CD4-positive, alpha-beta T cell (primary cell): ENCODE results near the gene TULP4. TPM values are rescaled to one million over a fixed set of nuclear protein-coding genes. Genes with fewer than 3 reads are reported as not detected.

Source experiments
- ATAC-seq: fragments of 200-7000 bp; cut with Tn5 transposase; one replicate; pipeline ENCODE4 v1.10.0; 2022; ENCODE audit warnings: mild to moderate bottlenecking; ENCODE audit not compliant: poor library complexity
- CTCF ChIA-PET: fragments of 350-600 bp; sonication (Branson Sonifier 250); formaldehyde crosslinking; loops from one replicate; lab custom pipeline; 2021; ENCODE audit warnings: antibody characterized with exemption, inconsistent platforms; lab: Charles Lee
- POLR2A ChIA-PET: fragments of 350-600 bp; sonication (Branson Sonifier 250); formaldehyde crosslinking; loops from one replicate; lab custom pipeline; 2021; ENCODE audit warnings: antibody characterized with exemption, inconsistent platforms; lab: Charles Lee
- DNase-seq, 14 experiments: peaks; one replicate each; pipeline ENCODE4 v3.0.0-alpha.2; 2013 to 2020; ENCODE audit warnings: mixed read lengths in 2 of 14
- H3K27ac ChIP-seq, 2 donors: one replicate each; pipeline versions ENCODE4 v1.5.1 to v1.7.0; 2013; ENCODE audit warnings: low read length in 2 of 2, low read depth in 1 of 2, mild to moderate bottlenecking in 1 of 2
- H3K27me3 ChIP-seq, 2 experiments: 1 replicate in 1 of 2; 2 replicates in 1 of 2; pipeline versions ENCODE4 v1.6.1 to v1.7.0; 2013; ENCODE audit warnings: low read length in 2 of 2, control low read depth in 1 of 2, mild to moderate bottlenecking in 1 of 2, moderate library complexity in 1 of 2; ENCODE audit not compliant: insufficient read depth in 2 of 2, control insufficient read depth in 1 of 2
- H3K36me3 ChIP-seq: one replicate; pipeline ENCODE4 v1.6.1; 2013; ENCODE audit warnings: low read length, control low read depth; ENCODE audit not compliant: insufficient read depth
- H3K4me1 ChIP-seq: one replicate; pipeline ENCODE4 v1.6.1; 2013; ENCODE audit warnings: low read length, control low read depth; ENCODE audit not compliant: insufficient read depth
- H3K4me3 ChIP-seq: one replicate; pipeline ENCODE4 v1.5.1; 2013; ENCODE audit warnings: mild to moderate bottlenecking, low read length, moderate library complexity
- H3K9me3 ChIP-seq, 2 experiments: 1 replicate in 1 of 2; 2 replicates in 1 of 2; pipeline versions ENCODE4 v1.6.1 to v1.7.0; 2013; ENCODE audit warnings: low read length in 2 of 2, mild to moderate bottlenecking in 2 of 2, control low read depth in 1 of 2, moderate library complexity in 1 of 2; ENCODE audit not compliant: control insufficient read depth in 1 of 2, insufficient read depth in 1 of 2
- H3K27ac Mint-ChIP-seq: one replicate; pipeline ENCODE4 v1.8.0; 2020; ENCODE audit warnings: mixed read lengths
- H3K27me3 Mint-ChIP-seq: one replicate; pipeline ENCODE4 v1.8.0; 2021; ENCODE audit warnings: mixed read lengths
- H3K36me3 Mint-ChIP-seq: one replicate; pipeline ENCODE4 v1.8.0; 2021; ENCODE audit warnings: low read depth, mixed read lengths
- H3K4me1 Mint-ChIP-seq: one replicate; pipeline ENCODE4 v1.8.0; 2021; ENCODE audit warnings: low read depth, mixed read lengths
- H3K4me3 Mint-ChIP-seq: one replicate; pipeline ENCODE4 v1.8.0; 2020; ENCODE audit warnings: mild to moderate bottlenecking, mixed read lengths
- H3K9me3 Mint-ChIP-seq: one replicate; pipeline ENCODE4 v1.8.0; 2020; ENCODE audit warnings: mixed read lengths
- CTCF ChIP-seq: fragments of 200-600 bp; IDR thresholded peaks from one replicate; pipeline ENCODE4 v1.8.0; 2022; ENCODE audit warnings: antibody characterized with exemption, mild to moderate bottlenecking
- intact Hi-C, 2 experiments: fragments of 100-400 bp; cut with DNase I in 1 of 2; cut with micrococcal nuclease in 1 of 2; formaldehyde crosslinking; loops; one replicate each; pipeline versions ENCODE4 v1.15.1 to v1.9.0; 2023 to 2025; cut with DNase I, micrococcal nuclease
- total RNA-seq, 174 experiments: library from RNA in 2 of 174; stranded (reverse) in 2 of 174; gene quantifications; one replicate each; pipeline ENCODE4 v1.2.3 and lab custom pipeline; 2021 to 2026

Gene TULP4
- total RNA-seq, 2 experiments from 2014 or later: 66.1 to 68.2 TPM

GRCh38 chr6:158507174-158507573 is 194.9 kb downstream of the TULP4 start:
- no peaks in the 10 kb centered on the region for H3K27me3 ChIP-seq
- Mint-ChIP-seq H3K27ac (no peak overlapping the region), H3K4me3 (no peak overlapping the region), H3K27me3 (no peaks in the 10 kb centered on the region), H3K36me3 (peaks cover 30% of the 10 kb centered on the region), H3K4me1 (no peaks in the 10 kb centered on the region), H3K9me3 (no peaks in the 10 kb centered on the region)
- ATAC-seq (no peak), DNase-seq (no peak)
- ChIA-PET POLR2A (no interaction called here), CTCF (no interaction called here)
- intact Hi-C loops: no loop called here
- H3K36me3 ChIP-seq: peaks cover 5% of the 10 kb centered on the region
- no peak overlapping the region for H3K4me3 ChIP-seq
- H3K27ac ChIP-seq: no peak overlapping the region
- H3K4me1 ChIP-seq: no peaks in the 10 kb centered on the region
- no peaks in the 10 kb centered on the region for H3K9me3 ChIP-seq
- TF ChIP-seq CTCF: no peak

GRCh38 chr6:158508450-158508849 is 196.2 kb downstream of the TULP4 start:
- H3K27ac Mint-ChIP-seq: no peak overlapping the region
- H3K4me1 ChIP-seq: no peaks in the 10 kb centered on the region
- H3K4me3 Mint-ChIP-seq: no peak overlapping the region
- peaks cover 5% of the 10 kb centered on the region for H3K4me1 Mint-ChIP-seq
- no peak overlapping the region for H3K27ac ChIP-seq
- ChIA-PET CTCF (no interaction called here), POLR2A (no interaction called here)
- DNase-seq (no peak), ATAC-seq (no peak)
- intact Hi-C loops: no loop called here
- no peaks in the 10 kb centered on the region for H3K27me3 Mint-ChIP-seq
- no peaks in the 10 kb centered on the region for H3K9me3 Mint-ChIP-seq
- H3K27me3 ChIP-seq: no peaks in the 10 kb centered on the region
- H3K4me3 ChIP-seq: no peak overlapping the region
- H3K9me3 ChIP-seq: no peaks in the 10 kb centered on the region
- TF ChIP-seq CTCF: no peak
- no peaks in the 10 kb centered on the region for H3K36me3 ChIP-seq
- peaks cover 24% of the 10 kb centered on the region for H3K36me3 Mint-ChIP-seq

GRCh38 chr6:158509465-158509864 is 197.2 kb downstream of the TULP4 start:
- no peaks in the 10 kb centered on the region for H3K9me3 Mint-ChIP-seq
- H3K4me1 Mint-ChIP-seq: peaks cover 11% of the 10 kb centered on the region
- no peak overlapping the region for H3K4me3 Mint-ChIP-seq
- intact Hi-C loops: no loop called here
- DNase-seq: no peak
- no peak for TF ChIP-seq CTCF
- ATAC-seq: no peak
- H3K27me3 ChIP-seq: no peaks in the 10 kb centered on the region
- peaks cover 10% of the 10 kb centered on the region for H3K4me1 ChIP-seq
- H3K27me3 Mint-ChIP-seq: no peaks in the 10 kb centered on the region
- H3K27ac Mint-ChIP-seq: no peak overlapping the region
- H3K36me3 ChIP-seq: no peaks in the 10 kb centered on the region
- H3K36me3 Mint-ChIP-seq: peaks cover 22% of the 10 kb centered on the region
- no peak overlapping the region for H3K4me3 ChIP-seq
- no peaks in the 10 kb centered on the region for H3K9me3 ChIP-seq
- H3K27ac ChIP-seq: no peak overlapping the region
- ChIA-PET POLR2A (no interaction called here), CTCF (no interaction called here)
